ENCODE data around the gene SDHA. TPM values are rescaled to one million over a fixed set of nuclear protein-coding genes. Genes with fewer than 3 reads are reported as not detected.
A peak's percentile ranks its signal among the peaks of the same experiment; 100 is the strongest.
"Not testable (repeated sequence)": the region's sequence is repeated elsewhere in the genome, so short reads cannot be mapped to it uniquely, and the experiment has no call there.

Gene SDHA
- polyA plus RNA-seq, 3 donors, result 55.0 to 98.0 (median 91.5) TPM

DNA sequence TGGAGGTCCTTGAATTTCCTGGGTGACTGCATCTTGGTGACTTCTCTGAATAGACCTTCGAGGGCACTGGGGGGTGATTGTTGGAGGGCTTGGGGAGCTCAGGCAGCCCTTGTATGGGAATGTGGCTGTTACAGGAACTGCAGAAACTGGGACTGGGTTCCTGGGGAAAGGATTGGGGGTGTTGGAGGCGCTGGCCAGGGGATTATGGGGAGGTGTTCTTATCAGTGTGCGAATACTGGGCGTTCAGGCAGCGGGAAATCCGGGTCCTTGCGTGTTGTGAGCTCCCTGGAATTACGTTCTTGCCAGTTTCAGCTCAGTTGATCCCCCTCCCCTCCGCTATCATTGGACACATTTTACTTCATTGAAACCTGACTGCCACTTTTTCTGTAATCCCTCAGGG, 55.0 kb downstream of the SDHA start:
- H3K4me2 ChIP-seq (replicated peaks; ENCODE audit: extremely low read depth, low read length, poor library complexity, severe bottlenecking); H3K9me3 Mint-ChIP-seq; H3K27me3 ChIP-seq (ENCODE audit: control insufficient read depth in 2 of 2, insufficient read depth in 2 of 2, low read length in 2 of 2); H3K9me3 ChIP-seq (replicated peaks in 1 of 2; ENCODE audit: control insufficient read depth in 1 of 2, insufficient read depth in 1 of 2, low read length in 2 of 2); H2AFZ ChIP-seq (ENCODE audit: insufficient read depth, low read depth, low read length, poor library complexity, severe bottlenecking); H3K27ac ChIP-seq (ENCODE audit: low read depth in 1 of 2, low read length in 2 of 2); H3K9ac ChIP-seq (ENCODE audit: insufficient read depth, low read length, poor library complexity, severe bottlenecking); H3K27me3 Mint-ChIP-seq (ENCODE audit: low read depth in 3 of 3); DNase-seq: not testable (repeated sequence)
- peak overlapping the region; percentile 55 to 94 for H3K4me3 Mint-ChIP-seq
- H3K36me3 Mint-ChIP-seq, result peaks cover 29 to 41% of the 10 kb centered on the region in 2 donors
- H3K27ac Mint-ChIP-seq, result peak overlapping the region in 6 of 7 donors; percentile 15 to 90 (median 64)
- H3K36me3 ChIP-seq (replicated peaks in 1 of 2; ENCODE audit: control insufficient read depth in 1 of 2, insufficient read depth in 2 of 2, low read length in 2 of 2), result peaks cover 17 to 31% of the 10 kb centered on the region in 2 donors
- peak overlapping the region in 1 of 3 experiments; percentile 32 for H3K4me3 ChIP-seq (replicated peaks in 1 of 3; ENCODE audit: low read depth in 2 of 3, low read length in 3 of 3)
- peaks cover 15% of the 10 kb centered on the region in 2 donors for H3K4me1 ChIP-seq (ENCODE audit: control insufficient read depth in 1 of 2, insufficient read depth in 2 of 2, low read length in 2 of 2)
- intact Hi-C loops (cut with micrococcal nuclease), result loop anchor here (5.0 to 10.0 kb wide), 4 partner anchors 169 to 619 kb away; partner anchors contain the start of genes EXOC3 (in 2 of the 2), BRD9 (in 1 of the 2), CEP72 (in 1 of the 2) and TRIP13 (in 1 of the 2)
- no CpG with 5 or more reads among the region's 9 CpGs for WGBS (ENCODE audit: insufficient coverage)
- peaks cover 39% of the 10 kb centered on the region for H4K20me1 ChIP-seq (ENCODE audit: insufficient read depth, low read length)
- H3K79me2 ChIP-seq (ENCODE audit: insufficient read depth, low read length), result peaks cover 54% of the 10 kb centered on the region
- H3K4me1 Mint-ChIP-seq, result peaks cover 16% of the 10 kb centered on the region

GRCh38 chr5:273491-273890, 55.4 kb downstream of the SDHA start:
- Mint-ChIP-seq H3K27ac (peak overlapping the region in 2 of 7 donors; percentile 15 to 90), H3K36me3 (peaks cover 29 to 45% of the 10 kb centered on the region in 2 donors), H3K4me1 (peaks cover 16% of the 10 kb centered on the region)
- DNase-seq; H3K9me3 Mint-ChIP-seq; H3K9ac ChIP-seq (ENCODE audit: insufficient read depth, low read length, poor library complexity, severe bottlenecking); H3K4me2 ChIP-seq (replicated peaks; ENCODE audit: extremely low read depth, low read length, poor library complexity, severe bottlenecking); H3K27me3 Mint-ChIP-seq (ENCODE audit: low read depth in 3 of 3); H3K4me3 ChIP-seq (replicated peaks in 1 of 3; ENCODE audit: low read depth in 2 of 3, low read length in 3 of 3); H3K27me3 ChIP-seq (ENCODE audit: control insufficient read depth in 2 of 2, insufficient read depth in 2 of 2, low read length in 2 of 2); H3K4me3 Mint-ChIP-seq; H3K27ac ChIP-seq (ENCODE audit: low read depth in 1 of 2, low read length in 2 of 2); H2AFZ ChIP-seq (ENCODE audit: insufficient read depth, low read depth, low read length, poor library complexity, severe bottlenecking); H3K9me3 ChIP-seq (replicated peaks in 1 of 2; ENCODE audit: control insufficient read depth in 1 of 2, insufficient read depth in 1 of 2, low read length in 2 of 2): not testable (repeated sequence)
- peaks cover 15% of the 10 kb centered on the region in 2 donors for H3K4me1 ChIP-seq (ENCODE audit: control insufficient read depth in 1 of 2, insufficient read depth in 2 of 2, low read length in 2 of 2)
- H4K20me1 ChIP-seq (ENCODE audit: insufficient read depth, low read length), result peaks cover 42% of the 10 kb centered on the region
- H3K36me3 ChIP-seq (replicated peaks in 1 of 2; ENCODE audit: control insufficient read depth in 1 of 2, insufficient read depth in 2 of 2, low read length in 2 of 2), result peaks cover 17 to 31% of the 10 kb centered on the region in 2 donors
- H3K79me2 ChIP-seq (ENCODE audit: insufficient read depth, low read length), result peaks cover 57% of the 10 kb centered on the region
- intact Hi-C loops (cut with micrococcal nuclease), result loop anchor here (5.0 to 10.0 kb wide), 4 partner anchors 169 to 619 kb away; partner anchors contain the start of genes EXOC3 (in 2 of the 2), BRD9 (in 1 of the 2), CEP72 (in 1 of the 2) and TRIP13 (in 1 of the 2)
- 100% methylated on average over 1 of the region's 7 CpGs for WGBS (ENCODE audit: insufficient coverage)

DNA sequence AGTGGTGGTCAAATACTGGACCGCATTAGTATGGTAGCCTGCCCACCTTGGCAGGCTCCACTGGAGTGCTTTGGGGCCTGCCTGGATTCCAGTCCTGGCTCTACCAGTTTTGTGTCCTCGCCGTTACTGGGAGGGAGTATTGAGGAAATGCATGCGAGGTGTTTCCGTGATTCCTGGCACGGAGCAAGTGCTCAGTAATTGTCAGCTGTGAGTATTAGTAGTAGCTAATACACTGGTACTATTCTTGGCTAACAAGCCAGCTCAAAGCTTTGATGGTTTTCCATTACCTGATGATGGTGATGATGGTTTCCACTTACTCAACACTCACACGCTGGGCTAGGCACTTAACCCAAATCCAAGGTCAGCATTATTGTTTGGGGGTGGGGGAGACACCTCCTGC, 56.2 kb downstream of the SDHA start:
- DNase-seq, result not testable (repeated sequence)
- H3K27ac Mint-ChIP-seq, result peak overlapping the region in 1 of 7 donors; percentile 8

More for the DNA sequence above, 56.2 kb downstream of the SDHA start:
- H3K27me3 ChIP-seq (ENCODE audit: control insufficient read depth in 2 of 2, insufficient read depth in 2 of 2, low read length in 2 of 2); H2AFZ ChIP-seq (ENCODE audit: insufficient read depth, low read depth, low read length, poor library complexity, severe bottlenecking); H3K27ac ChIP-seq (ENCODE audit: low read depth in 1 of 2, low read length in 2 of 2); H3K4me2 ChIP-seq (replicated peaks; ENCODE audit: extremely low read depth, low read length, poor library complexity, severe bottlenecking); H3K9me3 ChIP-seq (replicated peaks in 1 of 2; ENCODE audit: control insufficient read depth in 1 of 2, insufficient read depth in 1 of 2, low read length in 2 of 2); H3K9ac ChIP-seq (ENCODE audit: insufficient read depth, low read length, poor library complexity, severe bottlenecking); H3K4me3 ChIP-seq (replicated peaks in 1 of 3; ENCODE audit: low read depth in 2 of 3, low read length in 3 of 3); H3K4me3 Mint-ChIP-seq; H3K9me3 Mint-ChIP-seq; H3K27me3 Mint-ChIP-seq (ENCODE audit: low read depth in 3 of 3): not testable (repeated sequence)
- Histone ChIP-seq H3K79me2 (ENCODE audit: insufficient read depth, low read length) (peaks cover 66% of the 10 kb centered on the region), H4K20me1 (ENCODE audit: insufficient read depth, low read length) (peaks cover 51% of the 10 kb centered on the region), H3K36me3 (replicated peaks in 1 of 2; ENCODE audit: control insufficient read depth in 1 of 2, insufficient read depth in 2 of 2, low read length in 2 of 2) (peaks cover 17 to 31% of the 10 kb centered on the region in 2 donors), H3K4me1 (ENCODE audit: control insufficient read depth in 1 of 2, insufficient read depth in 2 of 2, low read length in 2 of 2) (peaks cover 15% of the 10 kb centered on the region in 2 donors)
- no CpG with 5 or more reads among the region's 7 CpGs for WGBS (ENCODE audit: insufficient coverage)
- intact Hi-C loops (cut with micrococcal nuclease), result loop anchor here (5.0 to 10.0 kb wide), 4 partner anchors 168 to 618 kb away; partner anchors contain the start of genes EXOC3 (in 2 of the 2), BRD9 (in 1 of the 2), CEP72 (in 1 of the 2) and TRIP13 (in 1 of the 2)
- Mint-ChIP-seq H3K36me3 (peaks cover 34 to 53% of the 10 kb centered on the region in 2 donors), H3K4me1 (peaks cover 16% of the 10 kb centered on the region)

Data from CD14-positive monocyte (primary cell).